ENCODE results near the gene SELENOT.
"Not testable (repeated sequence)": the region's sequence is repeated elsewhere in the genome, so short reads cannot be mapped to it uniquely, and the experiment has no call there.

SELENOT gene

GRCh38 chr3:150607267-150608065 is 4.3 kb downstream of the SELENOT start:
- no peak for DNase-seq (ENCODE audit: low read depth)

GRCh38 chr3:150609988-150610387 is 6.9 kb downstream of the SELENOT start:
- DNase-seq (ENCODE audit: low read depth) = no peak

GRCh38 chr3:150610785-150611184 is 7.7 kb downstream of the SELENOT start:
- peak; percentile 43 for DNase-seq (ENCODE audit: low read depth)

- DNase-seq (ENCODE audit: low read depth) = no peak
Measured at GRCh38 chr3:150611666-150612065, 8.5 kb downstream of the SELENOT start.

- DNase-seq (ENCODE audit: low read depth) = no peak
Measured at GRCh38 chr3:150612494-150612893, 9.4 kb downstream of the SELENOT start.

- DNase-seq (ENCODE audit: low read depth) = no peak
Measured at GRCh38 chr3:150613034-150613433, 9.9 kb downstream of the SELENOT start.

- DNase-seq (ENCODE audit: low read depth) = no peak
Measured at GRCh38 chr3:150613709-150614480, 10.8 kb downstream of the SELENOT start.

GRCh38 chr3:150620002-150620689 is 17.0 kb downstream of the SELENOT start:
- no peak for DNase-seq (ENCODE audit: low read depth)

- DNase-seq (ENCODE audit: low read depth) = not testable (repeated sequence)
Measured at GRCh38 chr3:150622955-150623354, 19.8 kb downstream of the SELENOT start.

- no peak for DNase-seq (ENCODE audit: low read depth)
Measured at GRCh38 chr3:150623945-150624344, 20.8 kb downstream of the SELENOT start.

- DNase-seq (ENCODE audit: low read depth) = no peak
Measured at GRCh38 chr3:150626148-150626930, 23.2 kb downstream of the SELENOT start.

- DNase-seq (ENCODE audit: low read depth) = peak; percentile 91
Measured at GRCh38 chr3:150627557-150627956, 24.4 kb downstream of the SELENOT start.

- no peak for DNase-seq (ENCODE audit: low read depth)
Measured at GRCh38 chr3:150631515-150632221, 28.5 kb downstream of the SELENOT start.

- no peak for DNase-seq (ENCODE audit: low read depth)
Measured at GRCh38 chr3:150635076-150635475, 32.0 kb downstream of the SELENOT start.

- no peak for DNase-seq (ENCODE audit: low read depth)
Measured at GRCh38 chr3:150635526-150635925, 32.4 kb downstream of the SELENOT start.

GRCh38 chr3:150636258-150636657 is 33.1 kb downstream of the SELENOT start:
- DNase-seq (ENCODE audit: low read depth) = no peak

- DNase-seq (ENCODE audit: low read depth) = no peak
Measured at GRCh38 chr3:150639262-150639661, 36.1 kb downstream of the SELENOT start.

- no peak for DNase-seq (ENCODE audit: low read depth)
Measured at GRCh38 chr3:150640256-150640655, 37.1 kb downstream of the SELENOT start.

- no peak for DNase-seq (ENCODE audit: low read depth)
Measured at GRCh38 chr3:150653110-150653561, 50.0 kb downstream of the SELENOT start.

GRCh38 chr3:150656316-150656715 is 53.2 kb downstream of the SELENOT start:
- DNase-seq (ENCODE audit: low read depth) = no peak

Data from fibroblast of gingiva (primary cell).